Spleen (tissue), 7 donors: ENCODE data around the gene NUP85.

ENCODE experiments used
- CTCF ChIP-seq, 11 experiments: fragments of 200-600 bp in 7 of 11; fragments of 450-650 bp in 4 of 11; sonication (generic) in 4 of 11; IDR thresholded peaks in 8 of 11; conservative IDR thresholded peaks in 3 of 11; 1 replicate in 7 of 11; 2 replicates in 4 of 11; pipeline versions ENCODE4 v1.4.0 to v1.8.0; 2016 to 2021; ENCODE audit warnings: antibody characterized with exemption in 11 of 11, inconsistent platforms in 4 of 11, mild to moderate bottlenecking in 1 of 11
- POLR2A ChIP-seq, 3 donors: fragments of 450-650 bp; IDR thresholded peaks; one replicate each; pipeline ENCODE4 v1.5.1; 2017; ENCODE audit warnings: antibody characterized with exemption in 3 of 3, mild to moderate bottlenecking in 1 of 3
- POLR2AphosphoS5 ChIP-seq, 3 donors: sonication (generic); formaldehyde crosslinking; IDR thresholded peaks; one replicate each; pipeline ENCODE4 v1.5.1; 2017; ENCODE audit warnings: antibody characterized with exemption in 3 of 3
- donor health status: DM: no; HTN: no; CAD: no; lungs with moderate emphysema.
- donor health status: DM: no; HTN: no; CAD: no.
- donor health status: DM: no; HTN: no; CAD: no.

DNA sequence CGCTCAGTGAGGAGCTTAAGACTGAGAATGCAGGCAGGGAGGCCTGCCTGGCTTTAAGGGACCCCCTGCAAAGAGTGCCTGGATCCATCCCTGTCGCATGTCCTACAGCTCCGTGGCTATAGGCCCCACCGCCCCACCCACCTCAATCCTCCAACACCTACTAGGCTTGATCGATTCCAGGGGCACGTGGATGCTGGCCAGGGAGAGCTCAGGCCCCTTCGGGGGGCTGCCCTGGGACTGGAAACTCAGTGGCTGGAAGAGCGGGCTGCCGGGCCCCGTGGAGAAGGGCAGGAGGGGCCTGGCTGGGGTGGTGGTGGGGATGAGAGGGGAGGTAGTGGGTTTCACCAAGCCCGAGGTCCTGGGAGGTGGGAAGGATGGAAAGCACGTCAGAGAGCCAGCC lies 33.7 kb downstream of the NUP85 start:
- no peak for TF ChIP-seq CTCF (IDR thresholded peaks at IDR 0.05 in 8 of 11, conservative IDR thresholded peaks at IDR 0.05 in 3 of 11)
- TF ChIP-seq POLR2A (IDR thresholded peaks at IDR 0.05): no peak
- TF ChIP-seq POLR2AphosphoS5 (IDR thresholded peaks at IDR 0.05): no peak
